ENCODE results near the gene CCDC175. TPM values are rescaled to one million over a fixed set of nuclear protein-coding genes. Genes with fewer than 3 reads are reported as not detected.
A peak's percentile ranks its signal among the peaks of the same experiment; 100 is the strongest.

Gene CCDC175
- not detected for total RNA-seq
- long read RNA-seq = 0 reads

- intact Hi-C loops (cut with DNase I) = no loop called here
- peak; percentile 87 to 98 (median 93) for ATAC-seq
Measured at GRCh38 chr14:59576332-59577294, at the start of gene CCDC175. Gene CCDC175, minus strand, starts transcription at chr14:59576812. Its CDS starts 37 bp downstream, at chr14:59576775.

GRCh38 chr14:59622631-59623030, 46.0 kb upstream of the CCDC175 start:
- intact Hi-C loops (cut with DNase I) = no loop called here
- H3K27me3 ChIP-seq = no peaks in the 10 kb centered on the region
- WGBS (ENCODE audit: insufficient coverage, low coverage, low lambda C conversion rate, missing lambda C conversion rate) = 31% methylated on average over 2 of the region's 2 CpGs
- ATAC-seq = no peak
- H3K4me1 ChIP-seq = no peaks in the 10 kb centered on the region
- no peaks in the 10 kb centered on the region for H3K36me3 ChIP-seq
- TF ChIP-seq CTCF (IDR thresholded peaks at IDR 0.05) = no peak
- no peak overlapping the region for H3K4me3 ChIP-seq
- no peaks in the 10 kb centered on the region for H3K9me3 ChIP-seq
- no peak for DNase-seq
- no peak overlapping the region for H3K27ac ChIP-seq

More at GRCh38 chr14:59576332-59577294, at the start of gene CCDC175:
- Histone ChIP-seq H3K9me3 (no peaks in the 10 kb centered on the region), H3K4me1 (peaks cover 0 to 8% (median 0%) of the 10 kb centered on the region in 4 donors), H3K36me3 (no peaks in the 10 kb centered on the region), H3K27ac (no peak within 1 kb of the TSS), H3K27me3 (peaks cover 0 to 6% of the 10 kb centered on the region in 2 donors), H3K4me3 (peak within 1 kb of the TSS in 1 of 3 donors; percentile 26)
- TF ChIP-seq CTCF (IDR thresholded peaks at IDR 0.05) (peak; percentile 41 to 70 (median 58)), POLR2A (IDR thresholded peaks at IDR 0.05) (no peak)
- DNase-seq = peak; percentile 64 to 88 (median 81)
- 24% methylated on average over 22 of the region's 46 CpGs for WGBS (ENCODE audit: insufficient coverage, low coverage, low lambda C conversion rate, missing lambda C conversion rate)

GRCh38 chr14:59619061-59619460, 42.4 kb upstream of the CCDC175 start:
- intact Hi-C loops (cut with DNase I) = no loop called here
- no peak overlapping the region for H3K4me3 ChIP-seq
- WGBS (ENCODE audit: insufficient coverage, low coverage, low lambda C conversion rate, missing lambda C conversion rate) = 41% methylated on average over 2 of the region's 2 CpGs

GRCh38 chr14:59601056-59601455, 24.4 kb upstream of the CCDC175 start:
- 32% methylated on average over 3 of the region's 3 CpGs for WGBS (ENCODE audit: insufficient coverage, low coverage, low lambda C conversion rate, missing lambda C conversion rate)
- no peak overlapping the region for H3K27ac ChIP-seq

More at GRCh38 chr14:59619061-59619460, 42.4 kb upstream of the CCDC175 start:
- DNase-seq (no peak), ATAC-seq (no peak)
- TF ChIP-seq POLR2A (IDR thresholded peaks at IDR 0.05) (no peak), CTCF (IDR thresholded peaks at IDR 0.05) (no peak)
- no peaks in the 10 kb centered on the region for H3K36me3 ChIP-seq
- H3K27ac ChIP-seq = no peak overlapping the region
- no peaks in the 10 kb centered on the region for H3K27me3 ChIP-seq
- H3K9me3 ChIP-seq = no peaks in the 10 kb centered on the region
- H3K4me1 ChIP-seq = no peaks in the 10 kb centered on the region

More at GRCh38 chr14:59601056-59601455, 24.4 kb upstream of the CCDC175 start:
- ATAC-seq (no peak), DNase-seq (no peak)
- Histone ChIP-seq H3K4me1 (no peaks in the 10 kb centered on the region), H3K27me3 (no peaks in the 10 kb centered on the region), H3K36me3 (no peaks in the 10 kb centered on the region), H3K4me3 (no peak overlapping the region), H3K9me3 (no peaks in the 10 kb centered on the region)
- TF ChIP-seq CTCF (IDR thresholded peaks at IDR 0.05) (no peak), POLR2A (IDR thresholded peaks at IDR 0.05) (no peak)
- intact Hi-C loops (cut with DNase I) = no loop called here

All from right lobe of liver (tissue), 6 donors.